ENCODE data around the gene ANO4.
A peak's percentile ranks its signal among the peaks of the same experiment; 100 is the strongest.
"Not testable (repeated sequence)": the region's sequence is repeated elsewhere in the genome, so short reads cannot be mapped to it uniquely, and the experiment has no call there.

Gene ANO4

GRCh38 chr12:101068402-101068801, 273.8 kb downstream of the ANO4 start:
- no peak overlapping the region for H3K27ac ChIP-seq

GRCh38 chr12:101068836-101069235, 274.3 kb downstream of the ANO4 start:
- H3K27ac ChIP-seq = no peak overlapping the region
- H3K4me3 ChIP-seq = no peak overlapping the region

More at GRCh38 chr12:101068402-101068801, 273.8 kb downstream of the ANO4 start:
- H3K4me3 ChIP-seq = no peak overlapping the region

GRCh38 chr12:101074940-101075680, 280.5 kb downstream of the ANO4 start:
- Histone ChIP-seq H3K27ac (no peak overlapping the region), H3K4me3 (no peak overlapping the region)

GRCh38 chr12:101076921-101077320, 282.3 kb downstream of the ANO4 start:
- peak overlapping the region in 2 of 21 experiments; percentile 31 to 38 for H3K27ac ChIP-seq
- H3K4me3 ChIP-seq = no peak overlapping the region

GRCh38 chr12:101077791-101078528, 283.4 kb downstream of the ANO4 start:
- peak overlapping the region in 1 of 21 experiments; percentile 31 for H3K27ac ChIP-seq

GRCh38 chr12:101078536-101079285, 284.1 kb downstream of the ANO4 start:
- no peak overlapping the region for H3K27ac ChIP-seq
- no peak overlapping the region for H3K4me3 ChIP-seq

More at GRCh38 chr12:101077791-101078528, 283.4 kb downstream of the ANO4 start:
- H3K4me3 ChIP-seq = no peak overlapping the region

GRCh38 chr12:101082706-101083105, 288.1 kb downstream of the ANO4 start:
- no peak overlapping the region for H3K27ac ChIP-seq
- no peak overlapping the region for H3K4me3 ChIP-seq

GRCh38 chr12:101086490-101087135, 292.0 kb downstream of the ANO4 start:
- Histone ChIP-seq H3K27ac (no peak overlapping the region), H3K4me3 (no peak overlapping the region)

- Histone ChIP-seq H3K4me3 (no peak overlapping the region), H3K27ac (no peak overlapping the region)
These were observed 293.3 kb downstream of the ANO4 start for GRCh38 chr12:101087920-101088319.

- H3K27ac ChIP-seq = no peak overlapping the region
These were observed 294.7 kb downstream of the ANO4 start for GRCh38 chr12:101089271-101089670.

GRCh38 chr12:101090222-101090621, 295.6 kb downstream of the ANO4 start:
- H3K4me3 ChIP-seq, H3K27ac ChIP-seq: not testable (repeated sequence)

More at GRCh38 chr12:101089271-101089670, 294.7 kb downstream of the ANO4 start:
- no peak overlapping the region for H3K4me3 ChIP-seq

GRCh38 chr12:101097829-101098580, 303.4 kb downstream of the ANO4 start:
- Histone ChIP-seq H3K4me3 (no peak overlapping the region), H3K27ac (no peak overlapping the region)

- H3K4me3 ChIP-seq = no peak overlapping the region
- no peak overlapping the region for H3K27ac ChIP-seq
These were observed 312.6 kb downstream of the ANO4 start for GRCh38 chr12:101107032-101107763.

- no peak overlapping the region for H3K27ac ChIP-seq
- no peak overlapping the region for H3K4me3 ChIP-seq
These were observed 313.6 kb downstream of the ANO4 start for GRCh38 chr12:101108130-101108529.

GRCh38 chr12:101110866-101111265, 316.3 kb downstream of the ANO4 start:
- H3K27ac ChIP-seq = no peak overlapping the region
- H3K4me3 ChIP-seq = no peak overlapping the region

- Histone ChIP-seq H3K27ac (no peak overlapping the region), H3K4me3 (no peak overlapping the region)
These were observed 316.9 kb downstream of the ANO4 start for GRCh38 chr12:101111441-101111840.

GRCh38 chr12:101115326-101115725, 320.8 kb downstream of the ANO4 start:
- Histone ChIP-seq H3K4me3 (no peak overlapping the region), H3K27ac (no peak overlapping the region)

- no peak overlapping the region for H3K27ac ChIP-seq
- no peak overlapping the region for H3K4me3 ChIP-seq
These were observed 322.3 kb downstream of the ANO4 start for GRCh38 chr12:101116911-101117310.

- Histone ChIP-seq H3K27ac (no peak overlapping the region), H3K4me3 (no peak overlapping the region)
These were observed 323.3 kb downstream of the ANO4 start for GRCh38 chr12:101117842-101118241.
